Erythroblast (primary cell): ENCODE measurements around the gene MPO.

Experiments used
- DNase-seq, 2 experiments: peaks; one replicate each; lab custom pipeline; 2025; lab: John Stamatoyannopoulos, UW
- GATA1 ChIP-seq: IDR thresholded peaks from 2 replicates; pipeline ENCODE4 v1.6.1; 2011; ENCODE audit warnings: low read depth, mild to moderate bottlenecking, control low read depth, low read length, moderate library complexity
- POLR2A ChIP-seq: IDR thresholded peaks from 2 replicates; pipeline ENCODE4 v1.6.1; 2011; ENCODE audit warnings: mild to moderate bottlenecking, low read length

MPO gene

GRCh38 chr17:58273453-58274104 lies 7.2 kb downstream of the MPO start:
- no peak for DNase-seq
- TF ChIP-seq POLR2A (no peak), GATA1 (no peak)

GRCh38 chr17:58272367-58273280 lies 8.1 kb downstream of the MPO start:
- DNase-seq = no peak
- TF ChIP-seq GATA1 (no peak), POLR2A (no peak)

- DNase-seq = no peak
- TF ChIP-seq GATA1 (no peak), POLR2A (no peak)
These were observed 9.4 kb downstream of the MPO start for GRCh38 chr17:58271216-58271931.

- DNase-seq = no peak
- no peak for TF ChIP-seq POLR2A
- TF ChIP-seq GATA1 = no peak
These were observed 10.1 kb downstream of the MPO start for GRCh38 chr17:58270476-58271215.

GRCh38 chr17:58269557-58270291 lies 11.0 kb downstream of the MPO start:
- TF ChIP-seq GATA1 = no peak
- TF ChIP-seq POLR2A = no peak

GRCh38 chr17:58268774-58269556 lies 11.8 kb downstream of the MPO start:
- no peak for DNase-seq
- no peak for TF ChIP-seq POLR2A
- no peak for TF ChIP-seq GATA1

More at GRCh38 chr17:58269557-58270291, 11.0 kb downstream of the MPO start:
- DNase-seq = no peak

- TF ChIP-seq POLR2A (no peak), GATA1 (no peak)
- DNase-seq = no peak
These were observed 12.4 kb downstream of the MPO start for GRCh38 chr17:58268326-58268725.

- TF ChIP-seq GATA1 = no peak
- no peak for TF ChIP-seq POLR2A
- no peak for DNase-seq
These were observed 13.1 kb downstream of the MPO start for GRCh38 chr17:58267347-58268324.

- no peak for DNase-seq
- no peak for TF ChIP-seq POLR2A
- TF ChIP-seq GATA1 = no peak
These were observed 14.5 kb downstream of the MPO start for GRCh38 chr17:58265902-58266875.

GRCh38 chr17:58265271-58265670 lies 15.5 kb downstream of the MPO start:
- TF ChIP-seq POLR2A (no peak), GATA1 (no peak)

More at GRCh38 chr17:58265271-58265670, 15.5 kb downstream of the MPO start:
- DNase-seq = no peak
